CD1c-positive myeloid dendritic cell (primary cell): ENCODE data around the gene CAPN11.

Source experiments
- DNase-seq: peaks from one replicate; pipeline ENCODE4 v3.0.0-alpha.2; 2016; ENCODE audit errors: extremely low spot score

Gene CAPN11

GRCh38 chr6:44211284-44211683, 52.7 kb downstream of the CAPN11 start:
- no peak for DNase-seq

- no peak for DNase-seq
Measured at GRCh38 chr6:44214307-44214706, 55.7 kb downstream of the CAPN11 start.

GRCh38 chr6:44216677-44217331, 58.2 kb downstream of the CAPN11 start, which contains the start of gene MYMX:
MYMX (plus strand) TSS chr6:44216926; CDS start chr6:44217472, 546 bp downstream.
- DNase-seq: no peak

GRCh38 chr6:44217332-44218143, 58.9 kb downstream of the CAPN11 start:
- DNase-seq: peak; percentile 28

GRCh38 chr6:44219053-44219814, 60.6 kb downstream of the CAPN11 start:
- peak; percentile 63 for DNase-seq

GRCh38 chr6:44219815-44220784, 61.5 kb downstream of the CAPN11 start:
- DNase-seq: no peak

GRCh38 chr6:44220913-44221290, 62.3 kb downstream of the CAPN11 start:
- no peak for DNase-seq

- DNase-seq: peak; percentile 84
Measured at GRCh38 chr6:44221291-44221960, 62.8 kb downstream of the CAPN11 start.

GRCh38 chr6:44221961-44222335, 63.3 kb downstream of the CAPN11 start:
- no peak for DNase-seq

- no peak for DNase-seq
Measured at GRCh38 chr6:44222486-44223318, 64.1 kb downstream of the CAPN11 start.

GRCh38 chr6:44223319-44224028, 64.9 kb downstream of the CAPN11 start, which contains the start of gene SLC29A1:
SLC29A1 (plus strand) TSS chr6:44223595; CDS start chr6:44227314, 3,719 bp downstream.
- DNase-seq: peak; percentile 80

GRCh38 chr6:44224029-44224964, 65.7 kb downstream of the CAPN11 start:
- no peak for DNase-seq

GRCh38 chr6:44224965-44225305, 66.3 kb downstream of the CAPN11 start:
- no peak for DNase-seq

- no peak for DNase-seq
Measured at GRCh38 chr6:44225579-44226325, 67.1 kb downstream of the CAPN11 start.

- DNase-seq: no peak
Measured at GRCh38 chr6:44226368-44227147, 67.9 kb downstream of the CAPN11 start.

GRCh38 chr6:44227148-44227793, 68.7 kb downstream of the CAPN11 start:
- DNase-seq: no peak
